Endodermal cell (in vitro differentiated cells): Measurements from ENCODE around the gene RACK1. TPM values are rescaled to one million over a fixed set of nuclear protein-coding genes. Genes with fewer than 3 reads are reported as not detected.

ENCODE experiments used
- DNase-seq: peaks from one replicate; pipeline ENCODE4 v3.0.0-alpha.2; 2017
- H3K27ac ChIP-seq: 2 replicates; pipeline ENCODE4 v1.5.1; 2013; ENCODE audit warnings: mild to moderate bottlenecking, low read depth, low read length, moderate library complexity
- H3K27me3 ChIP-seq: 2 replicates; pipeline ENCODE4 v1.6.1; 2013; ENCODE audit warnings: mild to moderate bottlenecking, low read length, moderate library complexity; ENCODE audit not compliant: insufficient read depth, control insufficient read depth, poor library complexity, severe bottlenecking
- H3K36me3 ChIP-seq: 2 replicates; pipeline ENCODE4 v1.7.0; 2013; ENCODE audit warnings: mild to moderate bottlenecking, low read length, moderate library complexity; ENCODE audit not compliant: control insufficient read depth, insufficient read depth
- H3K4me1 ChIP-seq: one replicate; pipeline ENCODE4 v1.7.0; 2013; ENCODE audit warnings: low read length; ENCODE audit not compliant: control insufficient read depth, insufficient read depth
- H3K4me3 ChIP-seq: 2 replicates; pipeline ENCODE4 v1.5.1; 2013; ENCODE audit warnings: mild to moderate bottlenecking, low read length, moderate library complexity
- H3K9ac ChIP-seq: 2 replicates; pipeline ENCODE4 v1.6.1; 2013; ENCODE audit warnings: mild to moderate bottlenecking, low read length, moderate library complexity; ENCODE audit not compliant: poor library complexity, severe bottlenecking; ENCODE audit errors: extremely low read depth
- H3K9me3 ChIP-seq: 2 replicates; pipeline ENCODE4 v1.6.1; 2013; ENCODE audit warnings: mild to moderate bottlenecking, low read length, moderate library complexity; ENCODE audit not compliant: control insufficient read depth
- H3K27ac Mint-ChIP-seq: 2 replicates; pipeline ENCODE4 v1.8.0; 2020; ENCODE audit warnings: mixed read lengths
- H3K27me3 Mint-ChIP-seq: 2 replicates; pipeline ENCODE4 v1.8.0; 2021; ENCODE audit warnings: mild to moderate bottlenecking, mixed read lengths; ENCODE audit not compliant: insufficient read depth
- H3K36me3 Mint-ChIP-seq: 2 replicates; pipeline ENCODE4 v1.8.0; 2020; ENCODE audit warnings: low read depth, mixed read lengths
- H3K4me1 Mint-ChIP-seq: 2 replicates; pipeline ENCODE4 v1.8.0; 2020; ENCODE audit warnings: mixed read lengths
- H3K4me3 Mint-ChIP-seq: 2 replicates; pipeline ENCODE4 v1.8.0; 2020; ENCODE audit warnings: mild to moderate bottlenecking, moderate library complexity, mixed read lengths
- H3K9me3 Mint-ChIP-seq: 2 replicates; pipeline ENCODE4 v1.8.0; 2020; ENCODE audit warnings: mild to moderate bottlenecking, mixed read lengths
- CTCF ChIP-seq: fragments of 200-600 bp; sonication (generic); conservative IDR thresholded peaks from 2 replicates; pipeline ENCODE4 v1.5.0; 2021; ENCODE audit warnings: antibody characterized with exemption, mild to moderate bottlenecking
- WGBS, 2 experiments: methylation state at CpG; one replicate each; pipeline versions ENCODE4 v1.1.5 to v1.1.7; 2013; ENCODE audit warnings: missing lambda C conversion rate in 2 of 2, mixed read lengths in 1 of 2; ENCODE audit not compliant: insufficient coverage in 1 of 2, insufficient read length in 1 of 2; 5-methylcytosine and 5-hydroxymethylcytosine counted together
- total RNA-seq, 2 donors: library from RNA; stranded (reverse); fragmentation: NEBNext Ultra II Directional in 1 of 2; extraction: Animal tissue kit (Norgen Biotek cat#: 25700) in 1 of 2; gene quantifications; 2 replicates in 1 of 2; 3 replicates in 1 of 2; pipeline ENCODE4 v1.2.1, GENCODE V29; 2021

Gene RACK1
- total RNA-seq, 2 donors from 2014 or later, result 1,942 to 1,975 TPM

GRCh38 chr5:181281984-181282316 lies 38.2 kb upstream of the RACK1 start:
- Histone ChIP-seq H3K9me3 (no peaks in the 10 kb centered on the region), H3K36me3 (peaks cover 9% of the 10 kb centered on the region), H3K4me1 (peaks cover 4% of the 10 kb centered on the region), H3K9ac (peak overlapping the region; percentile 25), H3K27me3 (no peaks in the 10 kb centered on the region), H3K4me3 (peak overlapping the region; percentile 86), H3K27ac (peak overlapping the region; percentile 32)
- peak; percentile 30 for TF ChIP-seq CTCF
- DNase-seq, result no peak
- no peaks in the 10 kb centered on the region for H3K9me3 Mint-ChIP-seq
- peaks cover 9% of the 10 kb centered on the region for H3K27me3 Mint-ChIP-seq
- peaks cover 12% of the 10 kb centered on the region for H3K4me1 Mint-ChIP-seq
- no peak overlapping the region for H3K4me3 Mint-ChIP-seq
- WGBS, 2 experiments, result 6% methylated on average over 18 of the region's 18 CpGs; no CpG with 5 or more reads in 1 of the 2 experiments
- peaks cover 17% of the 10 kb centered on the region for H3K36me3 Mint-ChIP-seq
- H3K27ac Mint-ChIP-seq, result no peak overlapping the region

DNA sequence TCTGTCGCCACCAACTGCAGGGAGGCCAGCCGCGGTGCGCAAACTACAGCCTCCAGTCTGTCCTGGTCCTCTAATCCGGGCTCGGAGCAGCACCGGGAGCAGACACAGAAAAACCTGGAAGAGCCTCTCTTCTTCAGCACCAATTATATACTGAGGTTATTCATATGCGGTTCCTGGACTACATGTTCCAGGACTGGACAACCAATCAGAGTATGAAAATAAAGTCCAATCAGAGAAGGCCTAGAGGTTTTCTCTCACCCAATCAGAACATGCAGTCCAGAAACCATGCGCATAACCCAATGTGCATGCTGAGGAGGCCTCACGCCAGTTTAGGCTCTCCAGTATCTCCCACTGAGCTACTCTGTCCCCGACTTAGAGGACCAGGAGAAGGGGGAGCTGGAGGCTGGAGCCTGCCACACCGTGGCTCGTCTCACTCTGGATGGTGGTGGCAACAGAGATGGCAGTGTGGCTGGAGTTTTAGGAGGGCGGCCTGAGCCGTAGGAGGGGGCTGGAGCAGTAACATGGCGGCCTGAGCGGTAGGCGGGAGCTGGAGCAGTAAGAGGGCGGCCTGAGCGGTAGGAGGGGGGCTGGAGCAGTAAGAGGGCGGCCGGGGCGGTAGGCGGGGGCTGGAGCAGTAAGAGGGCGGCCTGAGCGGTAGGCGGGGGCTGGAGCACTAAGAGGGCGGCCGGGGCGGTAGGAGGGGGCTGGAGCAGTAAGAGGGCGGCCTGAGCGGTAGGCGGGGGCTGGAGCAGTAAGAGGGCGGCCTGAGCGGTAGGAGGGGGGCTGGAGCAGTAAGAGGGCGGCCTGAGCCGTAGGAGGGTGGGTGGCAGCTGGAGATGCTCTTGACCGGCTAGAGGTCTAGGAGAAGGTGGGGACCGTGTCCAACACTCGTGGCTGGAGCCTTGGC lies 37.6 kb upstream of the RACK1 start:
- Histone ChIP-seq H3K36me3 (peaks cover 9% of the 10 kb centered on the region), H3K4me3 (peak overlapping the region; percentile 86), H3K4me1 (peaks cover 4% of the 10 kb centered on the region), H3K9me3 (no peaks in the 10 kb centered on the region), H3K9ac (peak overlapping the region; percentile 71), H3K27ac (peak overlapping the region; percentile 90), H3K27me3 (no peaks in the 10 kb centered on the region)
- Mint-ChIP-seq H3K4me1 (peaks cover 12% of the 10 kb centered on the region), H3K36me3 (peaks cover 13% of the 10 kb centered on the region), H3K9me3 (no peaks in the 10 kb centered on the region), H3K27ac (no peak overlapping the region), H3K4me3 (no peak overlapping the region), H3K27me3 (peaks cover 13% of the 10 kb centered on the region)
- peak; percentile 95 for DNase-seq
- TF ChIP-seq CTCF, result no peak
- 2 to 3% methylated on average over 15 to 40 of the region's 40 CpGs for WGBS, 2 experiments

DNA sequence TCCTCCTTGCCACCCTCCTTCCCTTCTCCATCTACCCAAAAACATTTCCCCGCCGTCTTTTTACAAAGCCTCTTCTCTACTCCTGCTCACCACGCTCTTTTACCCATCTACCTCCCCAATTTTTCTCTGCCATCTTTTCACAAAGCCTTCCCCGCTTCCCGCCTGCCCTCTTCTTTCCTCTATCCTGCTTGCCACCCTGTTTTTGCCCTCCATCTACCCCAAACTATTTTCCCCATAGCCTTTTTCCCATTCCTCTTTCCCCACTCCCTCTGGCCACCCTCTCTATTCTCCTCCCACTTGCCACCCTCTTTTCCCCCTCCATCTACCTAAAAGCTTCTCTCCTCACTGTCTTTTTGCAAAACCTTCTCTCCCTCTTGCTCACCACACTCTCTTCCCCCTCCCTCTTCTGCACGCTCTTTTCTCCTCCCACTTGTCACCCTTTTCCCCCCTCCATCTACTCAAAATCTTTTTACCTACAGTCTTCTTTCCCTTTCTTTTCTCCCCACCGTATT lies 36.6 kb upstream of the RACK1 start:
- H3K9me3 ChIP-seq, result no peaks in the 10 kb centered on the region
- peaks cover 4% of the 10 kb centered on the region for H3K4me1 ChIP-seq
- Mint-ChIP-seq H3K4me1 (peaks cover 12% of the 10 kb centered on the region), H3K27ac (no peak overlapping the region), H3K36me3 (peaks cover 10% of the 10 kb centered on the region), H3K9me3 (no peaks in the 10 kb centered on the region), H3K27me3 (peaks cover 16% of the 10 kb centered on the region), H3K4me3 (no peak overlapping the region)
- no peak overlapping the region for H3K27ac ChIP-seq
- TF ChIP-seq CTCF, result no peak
- no peaks in the 10 kb centered on the region for H3K27me3 ChIP-seq
- DNase-seq, result no peak
- H3K4me3 ChIP-seq, result peak overlapping the region; percentile 86
- 3 to 8% methylated on average over 6 to 7 of the region's 7 CpGs for WGBS, 2 experiments
- H3K9ac ChIP-seq, result peak overlapping the region; percentile 71
- H3K36me3 ChIP-seq, result peaks cover 2% of the 10 kb centered on the region
